Measurements from ENCODE around the gene PGAM2.
"Not testable (repeated sequence)": the region's sequence is repeated elsewhere in the genome, so short reads cannot be mapped to it uniquely, and the experiment has no call there.

PGAM2 gene

DNA sequence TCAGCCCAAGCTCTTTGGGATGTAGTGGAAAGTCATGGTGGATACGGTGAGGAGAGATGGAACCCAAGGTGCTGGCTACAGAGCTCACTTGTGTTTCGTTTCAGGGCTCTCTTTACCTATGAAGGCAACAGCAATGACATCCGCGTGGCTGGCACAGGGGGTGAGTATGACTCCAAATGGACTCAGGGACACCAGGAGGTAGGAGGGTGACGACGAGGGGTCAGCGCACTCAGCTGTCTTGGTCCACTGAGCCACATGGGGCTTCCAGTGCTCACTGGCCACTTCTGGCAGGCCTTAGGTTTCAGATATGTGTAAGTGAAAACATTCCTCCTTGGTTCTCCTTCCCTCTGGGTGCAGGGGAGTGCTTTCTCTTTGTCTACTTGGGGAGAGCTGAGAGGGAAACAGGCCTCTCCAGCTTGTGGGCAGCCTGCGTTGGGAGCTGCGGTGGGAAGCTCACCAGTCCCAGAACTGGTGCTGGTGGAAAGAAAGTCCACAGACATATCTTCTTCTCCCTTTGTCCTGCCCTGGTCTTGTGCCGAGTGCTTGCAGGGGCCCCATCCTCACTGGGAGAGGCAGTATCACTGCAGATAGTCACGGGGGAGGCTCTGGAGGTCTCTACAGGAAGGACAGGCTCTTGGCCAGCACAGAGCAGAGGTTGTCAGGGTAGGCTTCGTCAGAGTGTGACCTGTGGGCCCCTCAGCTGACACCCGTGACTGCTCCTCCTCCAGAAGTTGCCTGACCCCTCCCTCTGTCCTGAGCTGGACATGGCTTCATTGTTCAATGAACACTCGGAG is 15.0 kb downstream of the PGAM2 start:
- DNase-seq (ENCODE audit: low spot score), result no peak

DNA sequence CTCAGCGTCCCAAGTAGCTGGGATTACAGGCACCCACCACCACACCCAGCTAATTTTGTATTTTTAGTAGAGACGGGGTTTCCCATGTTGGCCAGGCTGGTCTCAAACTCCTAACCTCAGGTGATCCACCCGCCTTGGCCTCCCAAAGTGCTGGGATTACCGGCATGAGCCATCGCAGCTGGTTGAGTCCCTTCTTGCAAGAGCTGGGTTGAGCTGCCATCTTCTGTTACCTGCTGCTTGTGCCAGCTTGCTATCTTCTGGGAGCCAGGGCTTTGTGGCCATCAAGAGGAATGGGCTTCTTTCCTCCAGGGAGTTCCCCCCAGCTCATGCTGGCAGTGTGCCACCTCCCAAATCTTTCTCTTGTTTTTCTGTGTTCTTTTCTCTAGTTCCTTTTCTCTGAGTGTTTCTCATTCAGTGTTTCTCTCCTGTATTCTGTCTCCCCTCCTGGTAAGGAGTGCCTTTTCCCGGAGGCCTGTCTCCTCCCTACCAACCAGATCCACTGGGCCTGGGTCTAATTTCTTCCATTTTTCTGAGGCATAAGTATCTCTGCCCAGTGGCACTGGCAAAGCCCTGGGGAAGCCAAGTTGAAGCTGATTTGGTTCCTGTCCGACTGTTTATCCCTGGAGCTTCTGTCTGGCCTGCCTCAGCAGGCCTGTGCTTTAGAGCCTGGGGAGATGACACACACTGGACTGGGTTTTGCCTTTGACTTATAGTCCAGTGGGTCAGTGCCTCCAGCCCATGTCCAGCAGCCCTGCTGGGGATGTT is 17.2 kb downstream of the PGAM2 start:
- DNase-seq (ENCODE audit: low spot score), result no peak

DNA sequence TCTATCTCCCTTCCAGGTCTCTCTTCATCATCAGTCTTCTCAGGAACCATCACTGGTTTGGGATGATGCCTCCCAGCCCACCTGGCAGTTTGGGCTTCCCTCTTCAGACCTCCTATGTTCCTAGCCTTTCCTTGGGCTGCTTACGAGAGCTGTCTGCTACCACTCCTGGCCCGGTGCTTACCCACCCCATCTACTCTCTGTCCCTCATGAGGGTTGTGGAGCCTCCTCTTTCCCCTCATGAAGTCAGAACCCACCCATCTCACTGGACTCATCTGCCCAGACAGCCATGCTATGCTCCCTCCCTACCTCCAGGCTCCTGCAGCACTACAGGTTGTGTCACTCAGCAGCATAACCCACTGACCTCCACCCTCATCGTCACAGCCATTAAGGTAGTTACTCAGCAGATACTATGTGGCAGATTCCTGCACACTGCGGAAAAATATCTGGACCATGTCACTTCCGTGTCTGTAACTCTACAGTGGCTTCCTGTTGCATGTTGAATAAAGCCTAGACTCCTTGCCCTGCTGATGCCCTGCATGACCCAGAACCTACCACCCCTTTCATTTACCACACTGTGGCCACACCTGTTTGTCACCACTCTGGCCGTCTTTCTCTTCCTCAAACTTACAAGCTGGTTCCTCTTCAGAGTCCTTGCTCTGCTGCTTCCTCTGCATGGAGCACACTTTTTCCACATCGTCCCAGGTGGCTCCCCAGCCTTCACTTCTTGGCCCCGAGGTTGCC is 18.9 kb downstream of the PGAM2 start:
- peak; percentile 46 for DNase-seq (ENCODE audit: low spot score)

DNA sequence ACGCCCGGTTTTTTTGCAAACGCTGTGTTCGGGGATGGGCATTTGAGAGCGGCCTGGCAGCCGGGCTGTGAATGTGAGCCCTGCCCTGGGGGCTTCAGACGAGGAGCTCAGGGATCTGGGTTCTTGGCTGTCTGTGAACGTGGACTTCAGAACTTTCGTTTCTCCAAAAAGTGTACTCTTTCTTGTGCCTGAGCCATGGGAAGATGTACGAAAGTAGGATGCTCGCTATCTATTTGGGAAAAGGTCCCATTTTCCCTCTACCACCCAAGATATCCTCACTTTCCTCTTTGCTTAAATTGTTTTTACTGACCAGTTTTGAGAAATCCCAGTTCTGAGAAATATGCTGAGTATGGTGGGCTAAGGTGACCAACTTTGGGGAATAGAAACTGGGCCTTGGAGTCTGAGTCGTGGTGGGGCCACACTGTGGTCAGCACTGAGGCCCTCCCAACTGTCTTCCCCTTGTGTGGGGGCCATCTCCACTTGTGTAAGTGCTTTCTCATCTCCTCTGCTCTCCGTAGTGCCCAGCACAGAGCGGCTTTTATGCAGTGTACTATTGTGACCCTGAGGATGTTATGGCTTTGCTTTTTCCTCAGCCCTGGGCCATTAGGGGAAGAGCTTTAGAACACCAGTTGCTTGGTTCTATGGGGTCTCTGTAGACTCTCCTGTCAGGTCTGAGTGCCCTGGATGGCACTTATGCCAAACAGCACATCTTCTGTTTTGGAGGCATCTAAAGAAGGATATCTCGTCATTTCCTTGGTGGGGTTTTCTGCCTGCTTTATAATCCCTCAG is 19.9 kb downstream of the PGAM2 start:
- no peak for DNase-seq (ENCODE audit: low spot score)

DNA sequence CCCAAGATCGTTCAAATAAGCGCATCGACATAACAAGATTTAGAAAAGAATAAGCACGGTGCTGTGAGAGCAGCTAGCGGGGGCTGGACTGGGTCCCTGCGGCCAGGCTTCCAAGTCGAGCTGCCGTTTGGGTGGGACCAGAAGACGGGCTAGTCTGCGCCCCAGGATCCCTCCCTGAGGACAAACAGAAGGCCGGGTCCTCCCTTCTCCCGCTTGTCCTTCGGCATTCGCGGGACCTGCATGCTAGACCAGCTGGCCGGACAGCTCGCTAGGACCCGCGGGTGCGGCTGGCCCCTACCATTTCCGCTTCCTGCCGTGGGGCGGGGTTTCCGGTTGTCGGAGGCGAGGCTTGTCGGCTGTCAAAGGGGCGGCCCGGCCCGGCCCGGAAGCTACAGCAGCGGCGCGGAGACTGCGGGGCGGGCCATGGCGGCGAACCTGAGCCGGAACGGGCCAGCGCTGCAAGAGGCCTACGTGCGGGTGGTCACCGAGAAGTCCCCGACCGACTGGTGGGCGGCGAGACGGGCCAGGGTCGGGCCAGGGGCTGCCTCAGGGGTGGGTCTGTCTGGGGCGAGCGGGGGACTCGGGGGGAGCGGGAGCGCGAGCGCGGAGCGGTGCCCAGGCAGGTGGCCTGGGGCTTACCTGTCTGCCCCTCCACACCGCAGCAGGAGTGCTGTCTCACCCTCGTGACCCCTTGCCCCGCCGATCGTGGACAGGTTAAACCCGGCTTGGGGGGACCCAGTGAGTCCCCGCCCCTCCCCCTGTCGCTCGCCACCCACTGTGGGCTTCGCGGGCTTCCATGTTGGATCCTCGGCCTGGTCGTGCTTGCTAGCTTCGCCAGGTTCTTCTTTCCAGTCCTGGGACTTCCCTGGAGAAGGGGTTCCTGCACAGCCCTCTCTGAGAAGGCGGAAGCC is 20.8 kb downstream of the PGAM2 start, which contains the start of gene DBNL:
Gene DBNL, plus strand, starts transcription at position 388 of the 911 bp plus-strand sequence. Its CDS starts 36 bp downstream, at position 424.
- peak; percentile 89 for DNase-seq (ENCODE audit: low spot score)

DNA sequence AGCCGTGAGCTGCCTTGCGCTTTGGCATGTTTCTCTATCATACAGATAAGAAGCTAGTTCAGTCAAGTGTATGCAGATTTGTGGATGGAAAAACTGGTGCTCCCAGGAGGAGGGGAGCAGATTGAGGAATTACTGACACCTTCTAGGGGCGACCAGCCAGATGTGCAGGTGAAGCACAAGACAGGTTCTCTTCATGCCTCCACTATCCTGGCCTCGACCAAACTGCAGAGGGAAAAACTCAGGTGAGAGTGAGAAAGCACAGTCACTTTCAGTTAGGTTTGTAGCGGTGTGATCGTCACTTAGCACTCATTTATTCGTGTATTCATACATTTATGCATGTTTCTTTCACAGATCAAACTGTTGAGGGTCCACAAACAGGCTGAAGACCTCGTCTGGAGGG is 21.5 kb downstream of the PGAM2 start:
- no peak for DNase-seq (ENCODE audit: low spot score)

DNA sequence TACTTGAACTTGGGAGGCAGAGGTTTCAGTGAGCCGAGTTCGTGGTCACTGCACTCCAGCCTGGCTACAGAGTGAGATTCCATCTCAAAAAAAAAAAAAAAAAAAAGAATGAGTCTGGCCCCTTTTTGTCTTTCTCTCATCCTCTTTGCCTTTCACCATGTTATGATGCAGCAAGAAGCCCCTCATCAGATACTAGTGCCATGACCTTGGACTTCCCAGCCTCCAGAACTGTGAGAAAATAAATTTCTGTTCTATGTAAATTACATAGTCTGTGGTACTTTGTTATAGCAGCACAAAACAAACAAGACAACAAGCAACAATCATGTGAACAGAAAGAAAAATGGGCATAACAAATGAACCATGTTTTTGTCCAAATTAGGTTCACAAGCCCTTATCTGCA is 23.1 kb downstream of the PGAM2 start:
- no peak for DNase-seq (ENCODE audit: low spot score)

DNA sequence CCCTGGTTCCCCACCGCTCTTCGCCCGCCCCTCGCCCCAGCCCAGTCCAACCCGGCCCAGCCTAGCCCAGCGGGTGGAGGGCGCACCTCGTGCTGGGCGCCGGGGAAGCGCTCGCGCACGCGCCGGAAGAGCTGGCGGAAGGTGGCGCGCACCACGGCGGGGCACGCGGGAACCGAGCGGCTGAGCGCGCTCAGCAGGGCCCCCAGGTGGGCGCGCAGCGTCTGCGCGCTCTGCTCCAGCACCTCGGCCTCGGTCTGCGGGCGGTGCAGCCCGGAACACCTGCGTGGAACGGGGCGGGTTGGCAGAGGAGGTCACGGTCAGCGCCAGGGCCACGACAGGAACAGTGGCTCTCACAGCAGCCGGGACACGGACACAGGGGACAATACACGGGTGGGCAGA is 24.9 kb downstream of the PGAM2 start:
- DNase-seq (ENCODE audit: low spot score), result not testable (repeated sequence)

DNA sequence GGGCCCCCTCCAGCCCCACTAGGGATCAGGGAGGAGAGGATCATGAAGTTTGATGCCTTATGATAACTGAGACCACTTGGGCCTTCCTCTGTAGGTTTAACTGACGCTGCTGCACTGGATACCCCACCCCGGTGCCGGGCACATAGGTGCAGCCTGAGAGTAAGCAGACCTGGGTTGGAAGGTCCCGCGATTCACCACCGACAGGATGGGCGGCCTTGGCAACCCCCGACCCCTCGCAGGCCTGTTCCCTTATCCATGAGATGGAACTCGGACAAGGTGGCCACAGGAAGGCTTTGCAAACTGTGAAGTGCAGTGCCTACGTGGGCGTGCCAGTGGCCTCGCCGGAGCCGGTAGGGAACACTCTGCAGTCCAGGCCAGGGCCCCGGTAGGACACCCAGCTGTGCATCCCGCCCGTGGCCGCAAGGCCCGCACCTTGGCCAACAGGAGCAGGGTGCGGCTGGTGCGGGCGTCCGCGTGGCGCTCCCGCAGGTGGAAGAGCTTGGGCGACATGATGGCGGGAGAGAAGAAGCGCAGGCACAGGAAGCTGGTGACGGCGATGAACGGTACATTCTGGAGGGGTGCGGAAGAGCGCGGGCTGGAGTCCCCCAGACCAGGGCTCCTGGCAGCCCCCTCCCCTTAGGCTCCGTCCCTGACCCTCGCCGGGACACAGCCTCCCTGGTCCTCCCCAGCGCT is 25.4 kb downstream of the PGAM2 start:
- DNase-seq (ENCODE audit: low spot score), result not testable (repeated sequence)

DNA sequence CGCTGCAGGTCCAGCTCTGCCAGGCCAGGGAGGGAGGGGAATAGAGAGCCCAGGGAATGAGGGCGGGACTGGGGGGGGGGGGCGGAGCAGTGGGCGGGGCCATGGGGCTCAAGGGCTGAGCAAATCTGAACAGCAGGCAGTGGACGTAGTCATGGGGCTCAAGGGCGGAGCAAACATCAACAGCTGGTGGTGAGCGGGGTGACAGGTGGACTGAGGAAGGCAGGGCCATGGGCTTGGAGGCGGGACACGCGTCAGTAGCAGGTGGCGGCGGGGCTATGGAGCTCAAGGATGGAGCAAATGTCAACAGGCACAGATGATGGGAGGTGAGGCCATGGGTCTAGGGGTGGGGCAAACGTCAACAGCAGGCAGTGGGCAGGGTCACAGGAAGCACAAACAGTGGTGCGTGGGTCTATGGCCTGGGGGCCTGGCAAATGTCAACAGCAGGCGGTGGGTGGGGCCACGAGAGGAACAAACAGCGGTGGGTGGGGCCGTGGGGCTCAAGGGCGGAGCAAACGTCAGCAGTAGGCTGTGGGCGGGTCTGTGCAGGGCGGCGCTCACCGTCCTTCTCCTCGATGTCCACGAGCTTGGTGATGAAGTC is 26.3 kb downstream of the PGAM2 start:
- DNase-seq (ENCODE audit: low spot score), result not testable (repeated sequence)

DNA sequence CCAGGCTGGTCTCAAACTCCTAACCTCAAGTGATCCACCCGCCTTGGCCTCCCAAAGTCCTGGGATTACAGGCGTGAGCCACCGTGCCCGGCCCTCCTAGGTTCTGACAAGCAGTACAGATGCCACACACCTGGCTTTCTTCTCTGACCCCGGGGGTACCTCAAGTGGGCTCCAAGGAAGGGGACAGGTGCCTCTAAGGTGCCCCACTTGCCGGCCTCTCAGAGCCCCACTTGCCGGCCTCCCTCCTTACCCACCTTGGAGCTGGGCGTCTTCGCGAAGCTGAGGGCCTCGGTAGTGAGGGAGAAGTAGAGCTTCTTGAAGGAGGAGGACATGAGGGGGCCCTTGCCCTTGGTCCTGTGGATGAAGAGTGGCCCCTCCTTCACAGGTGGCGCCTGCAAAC is 26.8 kb downstream of the PGAM2 start:
- not testable (repeated sequence) for DNase-seq (ENCODE audit: low spot score)

DNA sequence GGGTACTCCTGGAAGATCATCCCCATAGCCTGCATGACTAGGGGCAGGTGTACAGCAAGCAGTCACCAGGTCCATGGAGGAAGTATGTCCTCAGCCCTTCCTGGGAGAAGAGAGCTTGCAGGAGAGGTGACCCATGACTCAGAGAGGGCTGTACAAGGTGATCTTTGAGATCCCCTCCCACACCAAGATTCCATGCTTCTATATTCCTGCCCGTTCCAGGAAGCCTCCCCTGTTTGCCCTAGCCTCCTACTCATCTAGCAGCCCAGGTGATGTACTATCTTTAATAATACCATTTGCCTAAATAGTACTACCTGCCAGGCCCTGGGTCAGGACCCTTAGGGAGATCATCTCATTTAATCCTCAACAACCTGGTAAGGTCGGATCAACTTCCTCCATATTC is 27.4 kb downstream of the PGAM2 start:
- DNase-seq (ENCODE audit: low spot score), result not testable (repeated sequence)

DNA sequence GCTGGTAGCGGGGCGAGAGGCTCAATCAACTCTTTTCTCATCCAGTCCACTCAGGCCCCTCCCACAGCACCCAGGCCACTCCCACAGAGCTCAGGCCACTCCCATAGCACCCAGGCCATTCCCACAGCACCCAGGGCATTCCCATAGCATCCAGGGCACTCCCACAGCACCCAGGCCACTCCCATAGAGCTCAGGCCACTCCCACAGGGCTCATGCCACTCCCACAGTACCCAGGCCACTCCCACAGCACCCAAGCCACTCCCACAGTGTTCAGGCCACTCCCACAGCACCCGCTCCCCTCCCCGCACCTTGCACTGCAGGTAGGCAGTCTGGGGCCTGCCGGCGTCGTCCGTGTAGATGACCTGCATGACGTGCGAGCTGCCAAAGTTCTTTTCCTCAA is 29.0 kb downstream of the PGAM2 start:
- not testable (repeated sequence) for DNase-seq (ENCODE audit: low spot score)

DNA sequence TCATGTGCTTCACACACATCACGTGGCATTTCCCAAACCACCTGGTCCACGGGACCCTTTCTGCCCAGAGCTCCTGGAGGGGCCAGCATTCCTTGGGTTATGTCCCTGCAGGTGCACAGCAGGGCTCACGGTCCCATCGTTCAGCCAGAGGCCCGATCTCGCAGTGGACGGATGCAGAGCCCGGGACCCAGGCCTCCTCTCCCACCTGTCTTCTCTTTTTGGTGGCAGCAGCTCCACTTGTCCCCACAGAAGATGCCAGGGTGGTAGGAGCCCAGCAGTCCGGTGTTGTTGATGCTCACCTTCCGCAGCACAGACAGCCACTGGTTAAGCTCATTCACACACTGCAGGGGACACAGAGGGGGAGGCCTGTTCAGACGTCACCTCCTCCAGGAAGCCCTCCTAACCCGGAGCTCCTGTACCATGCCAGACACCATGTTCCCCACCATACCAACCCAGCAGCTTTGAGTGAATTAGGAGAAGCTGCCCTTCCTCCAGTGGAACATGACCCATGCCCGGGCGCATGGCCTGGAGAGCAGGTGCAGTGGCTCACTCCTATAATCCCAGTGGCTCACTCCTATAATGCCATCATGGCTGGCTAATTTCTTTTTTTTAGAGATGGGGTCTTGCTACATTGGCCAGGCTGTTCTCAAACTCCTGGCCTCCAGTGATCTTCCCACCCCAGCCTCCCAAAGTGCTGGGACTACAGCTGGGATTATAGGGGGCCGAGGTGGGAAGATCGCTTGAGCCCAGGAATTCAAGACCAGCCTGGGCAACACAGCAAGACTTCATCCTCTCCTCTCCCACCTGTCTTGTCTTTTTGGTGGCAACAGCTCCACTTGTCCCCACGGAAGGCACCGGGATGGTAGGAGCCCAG is 31.2 kb downstream of the PGAM2 start:
- not testable (repeated sequence) for DNase-seq (ENCODE audit: low spot score)

DNA sequence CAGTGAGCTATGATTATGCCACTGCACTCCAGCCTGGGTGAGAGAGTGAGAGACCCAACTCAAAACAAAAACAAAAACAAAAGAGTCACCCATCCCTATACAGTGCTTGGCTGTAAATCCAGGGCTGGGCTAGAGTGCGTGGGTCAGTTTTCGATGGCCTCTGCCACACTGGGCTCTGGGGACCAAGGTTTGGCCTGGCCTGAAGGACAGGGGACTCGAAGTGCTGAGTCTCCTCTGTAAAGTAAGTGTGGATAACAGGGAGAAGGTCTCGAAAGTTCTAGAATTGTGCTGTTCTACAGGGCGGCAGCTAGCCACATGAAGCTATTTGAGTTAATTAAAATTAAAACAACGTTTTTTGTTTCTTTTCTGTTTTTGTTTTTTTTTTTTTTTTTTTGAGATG is 33.3 kb downstream of the PGAM2 start:
- DNase-seq (ENCODE audit: low spot score), result not testable (repeated sequence)

DNA sequence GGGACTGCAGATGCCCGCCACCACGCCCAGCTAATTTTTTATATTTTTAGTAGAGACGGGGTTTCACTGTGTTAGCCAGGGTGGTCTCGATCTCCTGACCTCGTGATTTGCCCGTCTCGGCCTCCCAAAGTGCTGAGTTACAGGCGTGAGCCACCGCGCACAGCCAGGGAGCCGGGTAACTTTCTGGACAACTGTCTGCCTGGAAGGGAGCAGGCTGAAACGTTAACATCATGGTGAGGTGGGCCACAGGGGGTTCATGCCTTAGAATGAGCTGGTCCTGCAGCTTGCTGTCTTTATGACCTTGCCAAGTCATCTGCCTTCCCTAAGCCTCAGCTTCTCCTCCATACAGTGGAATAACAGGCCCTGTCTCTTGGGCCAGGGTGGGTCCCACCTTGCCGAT is 34.0 kb downstream of the PGAM2 start:
- DNase-seq (ENCODE audit: low spot score), result not testable (repeated sequence)

DNA sequence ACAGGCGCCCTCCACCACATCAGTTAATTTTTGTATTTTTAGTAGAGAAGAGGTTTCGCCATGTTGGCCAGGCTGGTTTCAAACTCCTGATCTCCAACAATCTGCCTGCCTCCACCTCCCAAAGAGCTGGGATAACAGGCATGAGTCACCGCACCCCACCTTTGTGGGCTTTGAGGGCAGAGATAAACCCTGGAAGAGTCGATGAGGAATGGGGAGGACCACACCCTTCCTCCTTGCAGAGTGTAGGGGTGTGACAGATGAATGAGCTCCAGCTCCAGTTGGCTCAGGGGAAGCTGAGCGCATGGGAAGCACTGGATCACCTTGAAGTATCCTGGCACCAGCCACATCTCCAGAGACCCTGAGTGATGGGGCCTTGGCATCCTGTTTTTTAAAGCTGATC is 35.3 kb downstream of the PGAM2 start:
- not testable (repeated sequence) for DNase-seq (ENCODE audit: low spot score)

DNA sequence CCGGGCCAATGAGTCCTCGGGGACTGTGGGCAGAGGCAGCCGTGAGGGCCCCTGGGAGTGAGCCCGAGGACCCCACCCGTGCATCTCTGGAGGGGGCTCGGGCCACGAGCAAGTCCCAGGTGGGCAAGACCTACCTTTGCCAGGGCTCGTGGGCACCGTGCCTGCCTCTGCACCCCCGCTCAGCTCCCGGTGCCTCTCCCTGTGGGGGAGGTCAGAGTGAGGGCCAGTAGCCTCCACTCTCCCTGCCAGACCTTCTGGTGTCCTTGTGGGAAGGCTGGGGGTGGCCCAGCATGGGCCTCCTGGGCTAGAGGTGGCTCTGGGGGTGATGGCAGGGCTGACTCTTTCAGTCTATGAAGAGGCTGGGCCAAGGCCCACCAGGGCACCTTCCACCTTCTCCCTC is 35.9 kb downstream of the PGAM2 start:
- DNase-seq (ENCODE audit: low spot score), result not testable (repeated sequence)
